Measurements from ENCODE around the gene HVCN1.
"Not testable (repeated sequence)": the region's sequence is repeated elsewhere in the genome, so short reads cannot be mapped to it uniquely, and the experiment has no call there.

HVCN1 gene

GRCh38 chr12:110622582-110622981 lies 66.3 kb downstream of the HVCN1 start:
- FAIRE-seq: no peak
- no peak for DNase-seq (ENCODE audit: insufficient read length, low spot score)

GRCh38 chr12:110619534-110619953 lies 69.4 kb downstream of the HVCN1 start:
- DNase-seq (ENCODE audit: insufficient read length, low spot score) (no peak), FAIRE-seq (peak; percentile 96)

GRCh38 chr12:110616471-110617115 lies 72.3 kb downstream of the HVCN1 start:
- DNase-seq (ENCODE audit: insufficient read length, low spot score) (no peak), FAIRE-seq (no peak)

GRCh38 chr12:110615171-110615570 lies 73.7 kb downstream of the HVCN1 start:
- FAIRE-seq (no peak), DNase-seq (ENCODE audit: insufficient read length, low spot score) (no peak)

- peak; percentile 85 for DNase-seq (ENCODE audit: insufficient read length, low spot score)
- FAIRE-seq: peak; percentile 96
These were observed 74.9 kb downstream of the HVCN1 start, which contains the start of gene TCTN1 for GRCh38 chr12:110613771-110614684. TCTN1 (plus strand) TSS chr12:110614129; CDS start chr12:110614183, 54 bp downstream.

GRCh38 chr12:110613071-110613770 lies 75.7 kb downstream of the HVCN1 start:
- no peak for FAIRE-seq
- no peak for DNase-seq (ENCODE audit: insufficient read length, low spot score)

- DNase-seq (ENCODE audit: insufficient read length, low spot score) (no peak), FAIRE-seq (no peak)
These were observed 82.7 kb downstream of the HVCN1 start for GRCh38 chr12:110606253-110606611.

GRCh38 chr12:110602085-110602814 lies 86.7 kb downstream of the HVCN1 start:
- FAIRE-seq: peak; percentile 97
- not testable (repeated sequence) for DNase-seq (ENCODE audit: insufficient read length, low spot score)

GRCh38 chr12:110600254-110600653 lies 88.7 kb downstream of the HVCN1 start:
- FAIRE-seq: peak; percentile 80
- DNase-seq (ENCODE audit: insufficient read length, low spot score): no peak

- no peak for DNase-seq (ENCODE audit: insufficient read length, low spot score)
- FAIRE-seq: no peak
These were observed 89.6 kb downstream of the HVCN1 start for GRCh38 chr12:110599334-110599733.

Measured in GM19239 (cell line).